SU-DHL-6 (cell line): ENCODE data around the gene STK35.

Experiments
- H2AFZ ChIP-seq: fragments of 200-600 bp; sonication (generic); 2 replicates; pipeline ENCODE4 v1.6.1; 2014; ENCODE audit warnings: low read depth, mild to moderate bottlenecking, moderate library complexity, mixed read lengths, antibody characterized with exemption, low read length; ENCODE audit not compliant: severe bottlenecking
- H3F3A ChIP-seq: fragments of 200-600 bp; shearing (Covaris generic); 2 replicates; pipeline ENCODE4 v1.6.0; 2016; ENCODE audit warnings: antibody characterized with exemption, mild to moderate bottlenecking; ENCODE audit not compliant: insufficient read depth
- H3K27ac ChIP-seq: fragments of 200-600 bp; sonication (generic); 2 replicates; pipeline ENCODE4 v1.5.1; 2016; ENCODE audit warnings: low read depth, mild to moderate bottlenecking, low read length, moderate library complexity, mixed read lengths
- H3K27me3 ChIP-seq: fragments of 200-600 bp; sonication (generic), shearing (Covaris generic); 2 replicates; pipeline ENCODE4 v1.6.0; 2014; ENCODE audit warnings: mild to moderate bottlenecking, low read length
- H3K36me3 ChIP-seq: fragments of 200-600 bp; sonication (generic); 2 replicates; pipeline ENCODE4 v1.6.1; 2014; ENCODE audit warnings: mild to moderate bottlenecking, low read length, mixed read lengths
- H3K4me2 ChIP-seq: fragments of 300-600, 200-600 bp; shearing (Covaris generic), sonication (generic); 2 replicates; pipeline ENCODE4 v1.6.0; 2014; ENCODE audit warnings: low read length, low read depth, mild to moderate bottlenecking; ENCODE audit not compliant: poor library complexity, severe bottlenecking
- H3K4me3 ChIP-seq: fragments of 200-600 bp; sonication (generic); 2 replicates; pipeline ENCODE4 v1.5.1; 2014; ENCODE audit warnings: antibody characterized with exemption, low read length, mild to moderate bottlenecking, mixed read lengths; ENCODE audit not compliant: insufficient read depth, poor library complexity, severe bottlenecking
- H3K79me2 ChIP-seq: fragments of 200-600 bp; sonication (generic); 2 replicates; pipeline ENCODE4 v1.6.1; 2014; ENCODE audit warnings: mild to moderate bottlenecking, low read length, moderate library complexity; ENCODE audit not compliant: insufficient read depth
- H3K9ac ChIP-seq: fragments of 200-600 bp; sonication (generic); 2 replicates; pipeline ENCODE4 v1.7.0; 2014; ENCODE audit warnings: mild to moderate bottlenecking, low read length
- H3K9me2 ChIP-seq: fragments of 200-600 bp; sonication (generic); replicated peaks from 2 replicates; pipeline ENCODE4 v1.6.1; 2014; ENCODE audit warnings: low read length; ENCODE audit not compliant: insufficient read depth
- H3K9me3 ChIP-seq: fragments of 200-600 bp; sonication (generic); 2 replicates; pipeline ENCODE4 v1.6.1; 2014; ENCODE audit warnings: low read length, mixed read lengths; ENCODE audit not compliant: insufficient read depth
- H4K20me1 ChIP-seq: fragments of 200-600 bp; sonication (generic); 2 replicates; pipeline ENCODE4 v1.6.1; 2014; ENCODE audit warnings: low read depth, mild to moderate bottlenecking, antibody characterized with exemption, low read length, moderate library complexity, mixed read lengths
- CTCF ChIP-seq: fragments of 200-600 bp; sonication (generic); IDR thresholded peaks from one replicate; pipeline ENCODE4 v1.5.1; 2017; ENCODE audit warnings: antibody characterized with exemption, mild to moderate bottlenecking, low read length, moderate library complexity; ENCODE audit not compliant: insufficient read depth, poor library complexity, severe bottlenecking
- EZH2phosphoT487 ChIP-seq: fragments of 200-600 bp; sonication (generic), shearing (Covaris generic); conservative IDR thresholded peaks from 2 replicates; pipeline ENCODE4 v1.6.1; 2018; ENCODE audit warnings: mild to moderate bottlenecking, antibody characterized with exemption, low read length, moderate library complexity, mixed read lengths

Gene STK35

GRCh38 chr20:2108987-2109386, 7.4 kb downstream of the STK35 start:
- no peaks in the 10 kb centered on the region for H3K9me2 ChIP-seq
- TF ChIP-seq EZH2phosphoT487 (no peak), CTCF (no peak)
- no peak overlapping the region for H3K4me2 ChIP-seq
- no peak overlapping the region for H2AFZ ChIP-seq
- H3K36me3 ChIP-seq, result 0 out of 2 replicates have a peak, but pooled peaks cover 4% of the 10 kb centered on the region
- H3K27ac ChIP-seq, result no peak overlapping the region
- no peaks in the 10 kb centered on the region for H3K9me3 ChIP-seq
- H3K4me3 ChIP-seq, result no peak overlapping the region
- no peaks in the 10 kb centered on the region for H3K27me3 ChIP-seq
- H3K9ac ChIP-seq, result no peak overlapping the region
- peaks cover 82% of the 10 kb centered on the region for H3K79me2 ChIP-seq
- no peaks in the 10 kb centered on the region for H3F3A ChIP-seq
- peaks cover 10% of the 10 kb centered on the region for H4K20me1 ChIP-seq

- H3K4me2 ChIP-seq, result no peak overlapping the region
- 0 out of 2 replicates have a peak, but pooled peaks cover 4% of the 10 kb centered on the region for H3K36me3 ChIP-seq
- TF ChIP-seq EZH2phosphoT487 (no peak), CTCF (no peak)
- no peaks in the 10 kb centered on the region for H3F3A ChIP-seq
- no peaks in the 10 kb centered on the region for H3K9me3 ChIP-seq
- no peak overlapping the region for H3K4me3 ChIP-seq
- H3K27ac ChIP-seq, result no peak overlapping the region
- peaks cover 81% of the 10 kb centered on the region for H3K79me2 ChIP-seq
- H2AFZ ChIP-seq, result no peak overlapping the region
- H3K27me3 ChIP-seq, result no peaks in the 10 kb centered on the region
- H3K9me2 ChIP-seq, result no peaks in the 10 kb centered on the region
- no peak overlapping the region for H3K9ac ChIP-seq
- peaks cover 6% of the 10 kb centered on the region for H4K20me1 ChIP-seq
These were observed 8.0 kb downstream of the STK35 start for GRCh38 chr20:2109425-2110210.

GRCh38 chr20:2112910-2113309, 11.3 kb downstream of the STK35 start:
- H3K4me2 ChIP-seq, result no peak overlapping the region
- no peaks in the 10 kb centered on the region for H3K9me2 ChIP-seq
- no peaks in the 10 kb centered on the region for H3K9me3 ChIP-seq
- no peak overlapping the region for H3K4me3 ChIP-seq
- H3K36me3 ChIP-seq, result no peaks in the 10 kb centered on the region
- no peak overlapping the region for H3K9ac ChIP-seq
- peaks cover 6% of the 10 kb centered on the region for H4K20me1 ChIP-seq
- H3F3A ChIP-seq, result no peaks in the 10 kb centered on the region
- peaks cover 74% of the 10 kb centered on the region for H3K79me2 ChIP-seq
- H3K27ac ChIP-seq, result no peak overlapping the region
- no peak overlapping the region for H2AFZ ChIP-seq
- H3K27me3 ChIP-seq, result no peaks in the 10 kb centered on the region
- TF ChIP-seq EZH2phosphoT487 (no peak), CTCF (no peak)
